HCT116 (cell line): Measurements from ENCODE around the gene BSPRY. TPM values are rescaled to one million over a fixed set of nuclear protein-coding genes. Genes with fewer than 3 reads are reported as not detected.

ENCODE experiments used
- ATAC-seq: fragments of 200-7000 bp; cut with Tn5 transposase; 2 replicates; pipeline ENCODE4 v1.9.1; 2020; ENCODE audit warnings: mild to moderate bottlenecking, moderate library complexity
- BruUV-seq: library from RNA; stranded (reverse); fragments of 400-500 nt; replicated peaks from 2 replicates; lab custom pipeline; 2021; lab: Mats Ljungman, UMichigan
- CTCF ChIA-PET: fragments of 300-600 bp; sonication (Branson Sonifier 250); formaldehyde crosslinking; loops from one replicate; lab custom pipeline; 2021; ENCODE audit warnings: antibody characterized with exemption; lab: Charles Lee
- POLR2A ChIA-PET: fragments of 300-600, 350-600 bp; sonication (Branson Sonifier 250); formaldehyde crosslinking; loops from one replicate; lab custom pipeline; 2021; ENCODE audit warnings: antibody characterized with exemption; lab: Charles Lee
- RAD21 ChIA-PET, 2 experiments: fragments of 300-600 bp; sonication (Branson Sonifier 250); formaldehyde crosslinking; loops; one replicate each; lab custom pipeline; 2023; ENCODE audit warnings: low total read pairs in 2 of 2; ENCODE audit not compliant: uncharacterized antibody in 2 of 2, unreplicated experiment in 2 of 2, low non-redundant PET in 1 of 2; lab: Charles Lee
- DNase-seq: peaks from one replicate; pipeline ENCODE4 v3.0.0-alpha.2; 2010; ENCODE audit warnings: low read depth, low spot score
- H2AFZ ChIP-seq: fragments of 200-600 bp; shearing (Covaris generic), sonication (generic); 2 replicates; pipeline ENCODE4 v1.6.1; 2017; ENCODE audit warnings: low read depth, mixed run types, mixed read lengths, antibody characterized with exemption, low read length; ENCODE audit not compliant: poor library complexity, severe bottlenecking
- H3K27ac ChIP-seq: 2 replicates; pipeline ENCODE4 v1.5.1; 2012; ENCODE audit warnings: low read depth, low read length
- H3K27me3 ChIP-seq: fragments of 200-600 bp; sonication (generic); 2 replicates; pipeline ENCODE4 v1.6.1; 2016; ENCODE audit warnings: mixed run types, low read length, mixed read lengths; ENCODE audit not compliant: insufficient read depth
- H3K36me3 ChIP-seq, 2 experiments: fragments of 200-500 bp in 1 of 2; fragments of 200-600 bp in 1 of 2; sonication (Bioruptor generic) in 1 of 2; sonication (generic) in 1 of 2; 2 replicates each; pipeline versions ENCODE4 v1.5.1 to v1.6.1; 2014 to 2016; ENCODE audit warnings: low read length in 2 of 2, inconsistent platforms in 1 of 2, mixed read lengths in 1 of 2, mixed run types in 1 of 2; ENCODE audit not compliant: insufficient read depth in 2 of 2, control insufficient read depth in 1 of 2
- H3K4me1 ChIP-seq, 2 experiments: fragments of 200-600 bp in 1 of 2; sonication (generic) in 1 of 2; 2 replicates each; pipeline versions ENCODE4 v1.5.1 to v1.6.1; 2012 to 2017; ENCODE audit warnings: low read length in 2 of 2, inconsistent platforms in 1 of 2, mild to moderate bottlenecking in 1 of 2, mixed read lengths in 1 of 2, mixed run types in 1 of 2, moderate library complexity in 1 of 2; ENCODE audit not compliant: insufficient read depth in 2 of 2, control insufficient read depth in 1 of 2
- H3K4me2 ChIP-seq: fragments of 200-600 bp; sonication (generic); 2 replicates; pipeline ENCODE4 v1.6.1; 2017; ENCODE audit warnings: mixed run types, low read length, mixed read lengths
- H3K4me3 ChIP-seq, 2 experiments: fragments of 200-600 bp in 1 of 2; sonication (generic) in 1 of 2; replicated peaks in 1 of 2; 2 replicates each; pipeline ENCODE4 v1.5.1; 2011 to 2016; ENCODE audit warnings: low read length in 2 of 2, control low read depth in 1 of 2, low read depth in 1 of 2, mild to moderate bottlenecking in 1 of 2, mixed read lengths in 1 of 2, mixed run types in 1 of 2
- H3K79me2 ChIP-seq: fragments of 200-600 bp; sonication (generic); 2 replicates; pipeline ENCODE4 v1.6.1; 2017; ENCODE audit warnings: mild to moderate bottlenecking, mixed run types, low read length, moderate library complexity, mixed read lengths; ENCODE audit not compliant: insufficient read depth
- H3K9ac ChIP-seq: fragments of 200-600 bp; sonication (generic); 2 replicates; pipeline ENCODE4 v1.6.1; 2016; ENCODE audit warnings: low read length, mixed read lengths
- H3K9me2 ChIP-seq: fragments of 200-600 bp; sonication (generic), shearing (Covaris generic); 2 replicates; pipeline ENCODE4 v1.6.1; 2017; ENCODE audit warnings: mixed run types, mild to moderate bottlenecking, moderate library complexity; ENCODE audit not compliant: insufficient read depth
- H3K9me3 ChIP-seq, 2 experiments: fragments of 200-500 bp in 1 of 2; fragments of 200-600 bp in 1 of 2; sonication (Bioruptor generic) in 1 of 2; sonication (generic) in 1 of 2; 2 replicates each; pipeline ENCODE4 v1.6.1; 2014 to 2017; ENCODE audit warnings: low read length in 2 of 2, mixed read lengths in 2 of 2, inconsistent platforms in 1 of 2, low read depth in 1 of 2, mild to moderate bottlenecking in 1 of 2, mixed run types in 1 of 2, moderate library complexity in 1 of 2; ENCODE audit not compliant: control insufficient read depth in 1 of 2, insufficient read depth in 1 of 2
- H4K20me1 ChIP-seq: fragments of 200-600 bp; sonication (generic), shearing (Covaris generic); 2 replicates; pipeline ENCODE4 v1.6.1; 2017; ENCODE audit warnings: mixed run types, mild to moderate bottlenecking, moderate library complexity; ENCODE audit not compliant: insufficient read depth
- CEBPB ChIP-seq: IDR thresholded peaks from 2 replicates; pipeline ENCODE4 v1.6.1; 2012; ENCODE audit warnings: low read depth
- EGR1 ChIP-seq: IDR thresholded peaks from 2 replicates; pipeline ENCODE4 v1.6.1; 2012; ENCODE audit warnings: low read depth
- ELF1 ChIP-seq: IDR thresholded peaks from 2 replicates; pipeline ENCODE4 v1.6.1; 2012; ENCODE audit warnings: low read depth, borderline replicate concordance
- EZH2 ChIP-seq: fragments of 200-600 bp; sonication (generic); IDR thresholded peaks from 2 replicates; pipeline ENCODE4 v1.6.1; 2017; ENCODE audit warnings: antibody characterized with exemption, mixed run types
- EZH2phosphoT487 ChIP-seq: fragments of 200-600 bp; IDR thresholded peaks from 2 replicates; pipeline ENCODE4 v1.6.1; 2018; ENCODE audit warnings: antibody characterized with exemption, borderline replicate concordance
- JUND ChIP-seq: IDR thresholded peaks from 2 replicates; pipeline ENCODE4 v1.6.1; 2012
- POLR2A ChIP-seq: IDR thresholded peaks from 2 replicates; pipeline ENCODE4 v1.7.0; 2011; ENCODE audit warnings: borderline replicate concordance; ENCODE audit not compliant: insufficient read depth, insufficient read length; ENCODE audit errors: extremely low read depth
- POLR2AphosphoS5 ChIP-seq: IDR thresholded peaks from 2 replicates; pipeline ENCODE4 v1.6.1; 2011; ENCODE audit warnings: mild to moderate bottlenecking, low read depth, low read length, moderate library complexity
- RAD21 ChIP-seq: IDR thresholded peaks from 2 replicates; pipeline ENCODE4 v1.6.1; 2012; ENCODE audit warnings: low read depth, mild to moderate bottlenecking
- SIN3A ChIP-seq: IDR thresholded peaks from 2 replicates; pipeline ENCODE4 v1.6.1; 2012; ENCODE audit warnings: low read depth
- YY1 ChIP-seq: IDR thresholded peaks from 2 replicates; pipeline ENCODE4 v1.6.1; 2011; ENCODE audit warnings: low read length, low read depth, moderate library complexity, mild to moderate bottlenecking; ENCODE audit not compliant: insufficient replicate concordance; ENCODE audit errors: extremely low read depth
- ZFX ChIP-seq: fragments of 450-650 bp; IDR thresholded peaks from 2 replicates; pipeline ENCODE4 v1.6.1; 2017
- ZNF274 ChIP-seq: fragments of 200-500 bp; sonication (Bioruptor generic); IDR thresholded peaks from 2 replicates; pipeline ENCODE4 v1.6.1; 2014; ENCODE audit warnings: mild to moderate bottlenecking, low read depth, low read length, inconsistent platforms
- intact Hi-C: fragments of 100-400 bp; cut with micrococcal nuclease; formaldehyde crosslinking; loops from 2 replicates; pipeline ENCODE4 v1.10.0; 2022
- total RNA-seq: library from RNA; stranded (reverse); gene quantifications from one replicate; pipeline ENCODE4 v1.2.1, GENCODE V29; 2021; ENCODE audit not compliant: unreplicated experiment
- TF ChIP-seq, protein P1 (sequence below): IDR thresholded peaks from 2 replicates; pipeline ENCODE4 v1.6.1; 2012
- TF ChIP-seq, protein P2 (sequence below): IDR thresholded peaks from 2 replicates; pipeline ENCODE4 v1.6.1; 2012; ENCODE audit warnings: low read depth
- TF ChIP-seq, protein P3 (sequence below), 3 experiments: fragments of 200-600 bp in 1 of 3; sonication (generic) in 1 of 3; IDR thresholded peaks in 2 of 3; conservative IDR thresholded peaks in 1 of 3; 2 replicates each; pipeline ENCODE4 v1.5.1; 2012 to 2017; ENCODE audit warnings: low read depth in 2 of 3, low read length in 2 of 3, antibody characterized with exemption in 1 of 3, borderline replicate concordance in 1 of 3, control low read depth in 1 of 3, mild to moderate bottlenecking in 1 of 3, mixed read lengths in 1 of 3, mixed run types in 1 of 3, moderate library complexity in 1 of 3; ENCODE audit not compliant: insufficient read depth in 1 of 3

Gene BSPRY
- total RNA-seq, 1 experiment from 2014 or later, result 22.7 TPM

DNA sequence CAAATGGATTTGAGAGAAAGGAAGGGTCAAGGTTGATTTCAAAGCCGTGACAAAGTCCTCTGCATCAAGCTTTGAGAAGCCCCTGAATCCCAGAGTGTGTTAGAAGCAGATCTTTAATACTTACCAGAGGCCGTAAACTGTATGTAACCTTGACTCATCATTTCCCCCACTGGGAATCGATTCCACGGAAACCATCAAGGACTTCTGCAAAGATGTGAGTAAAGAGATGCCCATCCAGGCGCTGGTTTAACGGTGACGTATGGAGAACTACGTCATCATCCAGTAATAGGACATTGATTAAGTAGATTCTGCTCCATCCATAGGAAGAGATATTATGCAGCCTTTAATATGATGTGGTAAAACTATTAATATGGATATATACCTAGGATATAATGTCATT is 47.8 kb upstream of the BSPRY start:
- Histone ChIP-seq H3K9me2 (no peaks in the 10 kb centered on the region), H3K79me2 (no peaks in the 10 kb centered on the region), H4K20me1 (no peaks in the 10 kb centered on the region), H3K4me1 (no peaks in the 10 kb centered on the region), H2AFZ (no peak overlapping the region), H3K9me3 (no peaks in the 10 kb centered on the region), H3K4me2 (no peak overlapping the region), H3K27me3 (0 out of 2 replicates have a peak, but pooled peaks cover 6% of the 10 kb centered on the region), H3K9ac (no peak overlapping the region), H3K27ac (no peak overlapping the region), H3K4me3 (no peak overlapping the region)
- no TSS peak for BruUV-seq
- no peak for DNase-seq
- ATAC-seq, result no peak
- CTCF ChIA-PET, result no interaction called here
- TF ChIP-seq POLR2A, result no peak
- TF ChIP-seq, all 23 proteins: peak for 0
- ChIA-PET RAD21 (no interaction called here), POLR2A (no interaction called here)
- intact Hi-C loops, result loop anchor here (10.0 kb wide), 1 partner anchor 353 kb away; no protein-coding TSS in a partner anchor
- no peaks in the 10 kb centered on the region for H3K36me3 ChIP-seq

DNA sequence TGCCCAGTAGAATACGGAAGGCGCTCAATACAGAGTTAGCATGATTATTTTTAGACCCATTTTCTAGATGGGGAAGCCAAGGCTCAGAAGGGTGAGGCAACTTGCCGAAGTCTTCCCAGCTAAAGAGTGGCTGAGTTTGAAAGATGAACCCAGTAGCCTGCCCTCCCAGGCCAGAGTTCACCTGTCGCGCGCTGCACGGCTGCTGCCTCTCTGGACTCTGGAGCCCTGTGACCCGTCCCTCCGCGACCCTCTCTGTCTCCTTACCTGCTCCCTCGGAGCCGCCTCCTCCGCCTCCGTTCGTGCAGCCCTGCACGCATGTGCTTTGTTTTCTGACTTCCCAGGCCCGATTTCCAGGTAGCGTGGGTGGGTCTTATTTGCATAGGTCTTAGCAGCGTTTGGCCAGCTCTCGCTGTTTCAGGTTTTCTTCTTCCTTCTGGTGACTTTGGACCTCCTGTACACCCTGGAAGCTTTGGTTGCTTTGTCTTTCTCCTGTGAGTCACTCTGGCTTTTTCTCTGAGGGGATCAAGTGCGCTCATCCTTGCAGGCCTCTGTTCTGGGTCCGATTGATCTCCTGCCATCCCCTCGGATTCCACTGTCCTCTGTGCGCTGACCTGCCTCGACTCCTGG is 46.4 kb upstream of the BSPRY start, which contains the start of gene RNF183:
Gene RNF183 (minus strand): TSS at position 585 of the 627 bp plus-strand sequence. CDS start 5,192 bp downstream, outside the sequence.
- Histone ChIP-seq H4K20me1 (no peaks in the 10 kb centered on the region), H2AFZ (no peak within 1 kb of the TSS), H3K27me3 (0 out of 2 replicates have a peak, but pooled peaks cover 6% of the 10 kb centered on the region), H3K9me2 (no peaks in the 10 kb centered on the region), H3K79me2 (no peaks in the 10 kb centered on the region), H3K4me3 (no peak within 1 kb of the TSS), H3K36me3 (no peaks in the 10 kb centered on the region), H3K9me3 (no peaks in the 10 kb centered on the region), H3K4me2 (no peak within 1 kb of the TSS), H3K9ac (no peak within 1 kb of the TSS), H3K27ac (no peak within 1 kb of the TSS), H3K4me1 (no peaks in the 10 kb centered on the region)
- ATAC-seq, result no peak
- ChIA-PET CTCF (no interaction called here), RAD21 (no interaction called here), POLR2A (no interaction called here)
- DNase-seq, result no peak
- intact Hi-C loops, result loop anchor here (10.0 kb wide), 1 partner anchor 352 kb away; no protein-coding TSS in a partner anchor
- no TSS peak for BruUV-seq
- TF ChIP-seq, protein P1, sequence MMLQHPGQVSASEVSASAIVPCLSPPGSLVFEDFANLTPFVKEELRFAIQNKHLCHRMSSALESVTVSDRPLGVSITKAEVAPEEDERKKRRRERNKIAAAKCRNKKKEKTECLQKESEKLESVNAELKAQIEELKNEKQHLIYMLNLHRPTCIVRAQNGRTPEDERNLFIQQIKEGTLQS, result no peak
- no peak for TF ChIP-seq ELF1
- TF ChIP-seq CEBPB, result no peak
- TF ChIP-seq, protein P2, sequence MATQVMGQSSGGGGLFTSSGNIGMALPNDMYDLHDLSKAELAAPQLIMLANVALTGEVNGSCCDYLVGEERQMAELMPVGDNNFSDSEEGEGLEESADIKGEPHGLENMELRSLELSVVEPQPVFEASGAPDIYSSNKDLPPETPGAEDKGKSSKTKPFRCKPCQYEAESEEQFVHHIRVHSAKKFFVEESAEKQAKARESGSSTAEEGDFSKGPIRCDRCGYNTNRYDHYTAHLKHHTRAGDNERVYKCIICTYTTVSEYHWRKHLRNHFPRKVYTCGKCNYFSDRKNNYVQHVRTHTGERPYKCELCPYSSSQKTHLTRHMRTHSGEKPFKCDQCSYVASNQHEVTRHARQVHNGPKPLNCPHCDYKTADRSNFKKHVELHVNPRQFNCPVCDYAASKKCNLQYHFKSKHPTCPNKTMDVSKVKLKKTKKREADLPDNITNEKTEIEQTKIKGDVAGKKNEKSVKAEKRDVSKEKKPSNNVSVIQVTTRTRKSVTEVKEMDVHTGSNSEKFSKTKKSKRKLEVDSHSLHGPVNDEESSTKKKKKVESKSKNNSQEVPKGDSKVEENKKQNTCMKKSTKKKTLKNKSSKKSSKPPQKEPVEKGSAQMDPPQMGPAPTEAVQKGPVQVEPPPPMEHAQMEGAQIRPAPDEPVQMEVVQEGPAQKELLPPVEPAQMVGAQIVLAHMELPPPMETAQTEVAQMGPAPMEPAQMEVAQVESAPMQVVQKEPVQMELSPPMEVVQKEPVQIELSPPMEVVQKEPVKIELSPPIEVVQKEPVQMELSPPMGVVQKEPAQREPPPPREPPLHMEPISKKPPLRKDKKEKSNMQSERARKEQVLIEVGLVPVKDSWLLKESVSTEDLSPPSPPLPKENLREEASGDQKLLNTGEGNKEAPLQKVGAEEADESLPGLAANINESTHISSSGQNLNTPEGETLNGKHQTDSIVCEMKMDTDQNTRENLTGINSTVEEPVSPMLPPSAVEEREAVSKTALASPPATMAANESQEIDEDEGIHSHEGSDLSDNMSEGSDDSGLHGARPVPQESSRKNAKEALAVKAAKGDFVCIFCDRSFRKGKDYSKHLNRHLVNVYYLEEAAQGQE, result no peak
- no peak for TF ChIP-seq EZH2
- no peak for TF ChIP-seq EZH2phosphoT487
- TF ChIP-seq SIN3A, result no peak
- TF ChIP-seq JUND, result no peak
- no peak for TF ChIP-seq ZNF274
- TF ChIP-seq POLR2A, result no peak
- TF ChIP-seq ZFX, result no peak
- TF ChIP-seq POLR2AphosphoS5, result no peak
- no peak for TF ChIP-seq EGR1
- no peak for TF ChIP-seq YY1
- TF ChIP-seq RAD21, result no peak
- TF ChIP-seq, protein P3, sequence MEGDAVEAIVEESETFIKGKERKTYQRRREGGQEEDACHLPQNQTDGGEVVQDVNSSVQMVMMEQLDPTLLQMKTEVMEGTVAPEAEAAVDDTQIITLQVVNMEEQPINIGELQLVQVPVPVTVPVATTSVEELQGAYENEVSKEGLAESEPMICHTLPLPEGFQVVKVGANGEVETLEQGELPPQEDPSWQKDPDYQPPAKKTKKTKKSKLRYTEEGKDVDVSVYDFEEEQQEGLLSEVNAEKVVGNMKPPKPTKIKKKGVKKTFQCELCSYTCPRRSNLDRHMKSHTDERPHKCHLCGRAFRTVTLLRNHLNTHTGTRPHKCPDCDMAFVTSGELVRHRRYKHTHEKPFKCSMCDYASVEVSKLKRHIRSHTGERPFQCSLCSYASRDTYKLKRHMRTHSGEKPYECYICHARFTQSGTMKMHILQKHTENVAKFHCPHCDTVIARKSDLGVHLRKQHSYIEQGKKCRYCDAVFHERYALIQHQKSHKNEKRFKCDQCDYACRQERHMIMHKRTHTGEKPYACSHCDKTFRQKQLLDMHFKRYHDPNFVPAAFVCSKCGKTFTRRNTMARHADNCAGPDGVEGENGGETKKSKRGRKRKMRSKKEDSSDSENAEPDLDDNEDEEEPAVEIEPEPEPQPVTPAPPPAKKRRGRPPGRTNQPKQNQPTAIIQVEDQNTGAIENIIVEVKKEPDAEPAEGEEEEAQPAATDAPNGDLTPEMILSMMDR (IDR thresholded peaks at IDR 0.05 in 2 of 3, conservative IDR thresholded peaks at IDR 0.05 in 1 of 3; ENCODE audit: borderline replicate concordance in 1 of 3, insufficient read depth in 1 of 3, low read depth in 2 of 3, low read length in 2 of 3), result no peak
